GM19328 (cell line): ENCODE results near the gene HUNK.
"Not testable (repeated sequence)": the region's sequence is repeated elsewhere in the genome, so short reads cannot be mapped to it uniquely, and the experiment has no call there.

ENCODE experiments used
- ATAC-seq: cut with Tn5 transposase; IDR thresholded peaks from one replicate; pipeline ENCODE4 v1.9.1; 2021; ENCODE audit warnings: mild to moderate bottlenecking, moderate library complexity; ENCODE audit not compliant: unreplicated experiment

Gene HUNK

GRCh38 chr21:31872452-31873274, at the start of gene HUNK:
Gene HUNK (plus strand): TSS chr21:31873020. CDS start chr21:31873675, 655 bp downstream.
- ATAC-seq = no peak

- ATAC-seq = no peak
These were observed 42.9 kb upstream of the HUNK start for GRCh38 chr21:31829736-31830472.

GRCh38 chr21:31830701-31831100, 42.1 kb upstream of the HUNK start:
- no peak for ATAC-seq

- ATAC-seq = no peak
These were observed 35.8 kb upstream of the HUNK start for GRCh38 chr21:31837041-31837440.

GRCh38 chr21:31837618-31838390, 35.0 kb upstream of the HUNK start:
- ATAC-seq = no peak

GRCh38 chr21:31838586-31839355, 34.0 kb upstream of the HUNK start:
- no peak for ATAC-seq

GRCh38 chr21:31844206-31844605, 28.6 kb upstream of the HUNK start:
- ATAC-seq = no peak

- ATAC-seq = no peak
These were observed 27.6 kb upstream of the HUNK start for GRCh38 chr21:31845151-31845729.

GRCh38 chr21:31846690-31847089, 26.1 kb upstream of the HUNK start:
- no peak for ATAC-seq

GRCh38 chr21:31847761-31848160, 25.1 kb upstream of the HUNK start:
- ATAC-seq = no peak

GRCh38 chr21:31848326-31848985, 24.4 kb upstream of the HUNK start:
- ATAC-seq = no peak

GRCh38 chr21:31850886-31851285, 21.9 kb upstream of the HUNK start:
- ATAC-seq = no peak

GRCh38 chr21:31855180-31855579, 17.6 kb upstream of the HUNK start:
- no peak for ATAC-seq

- no peak for ATAC-seq
These were observed 15.7 kb upstream of the HUNK start for GRCh38 chr21:31857096-31857495.

- not testable (repeated sequence) for ATAC-seq
These were observed 15.2 kb upstream of the HUNK start for GRCh38 chr21:31857631-31858030.

GRCh38 chr21:31860851-31861250, 12.0 kb upstream of the HUNK start:
- ATAC-seq = no peak

- ATAC-seq = no peak
These were observed 10.7 kb upstream of the HUNK start for GRCh38 chr21:31862078-31862477.

GRCh38 chr21:31865429-31865970, 7.3 kb upstream of the HUNK start:
- ATAC-seq = no peak

GRCh38 chr21:31866077-31866511, 6.7 kb upstream of the HUNK start:
- no peak for ATAC-seq
